ENCODE data around the gene SLC39A1.

GRCh38 chr1:153912349-153912748, 51.0 kb downstream of the SLC39A1 start:
- TF ChIP-seq CTCF (IDR thresholded peaks at IDR 0.05): no peak
- no peak for TF ChIP-seq POLR2A (IDR thresholded peaks at IDR 0.05)

Measured in lower leg skin (tissue), 3 donors.